MCF 10A (cell line): ENCODE results near the gene EDC3. TPM values are rescaled to one million over a fixed set of nuclear protein-coding genes. Genes with fewer than 3 reads are reported as not detected.
A peak's percentile ranks its signal among the peaks of the same experiment; 100 is the strongest.
"Not testable (repeated sequence)": the region's sequence is repeated elsewhere in the genome, so short reads cannot be mapped to it uniquely, and the experiment has no call there.

ENCODE experiments used
- Bru-seq: library from RNA; stranded (reverse); fragments of 400-500 nt; gene quantifications from one replicate; lab custom pipeline; 2021; lab: Mats Ljungman, UMichigan
- BruChase-seq, 2 experiments: library from RNA; stranded (reverse); fragments of 400-500 nt; gene quantifications; one replicate each; lab custom pipeline; 2021; lab: Mats Ljungman, UMichigan
- BruUV-seq: library from RNA; stranded (reverse); fragments of 400-500 nt; replicated peaks from 2 replicates; lab custom pipeline; 2021; lab: Mats Ljungman, UMichigan
- CTCF ChIA-PET: fragments of 300-600 bp; sonication (Branson Sonifier 250); formaldehyde crosslinking; extraction: SDS; loops from one replicate; lab custom pipeline; 2021; ENCODE audit warnings: antibody characterized with exemption, inconsistent platforms; lab: Yijun Ruan, JAX
- POLR2A ChIA-PET: fragments of 300-600, 350-650 bp; sonication (Branson Sonifier 250); formaldehyde crosslinking; extraction: SDS; loops from one replicate; lab custom pipeline; 2020; ENCODE audit warnings: antibody characterized with exemption, inconsistent platforms; lab: Yijun Ruan, JAX
- DNase-seq: peaks from one replicate; pipeline ENCODE4 v3.0.0-alpha.2; 2018; ENCODE audit not compliant: unreplicated experiment
- H3K27ac Mint-ChIP-seq: one replicate; pipeline ENCODE4 v1.8.0; 2022; ENCODE audit warnings: mild to moderate bottlenecking, low read depth, mixed read lengths; ENCODE audit not compliant: unreplicated experiment
- H3K27me3 Mint-ChIP-seq: one replicate; pipeline ENCODE4 v1.8.0; 2022; ENCODE audit warnings: mixed read lengths; ENCODE audit not compliant: insufficient read depth, unreplicated experiment
- H3K36me3 Mint-ChIP-seq: one replicate; pipeline ENCODE4 v1.8.0; 2022; ENCODE audit warnings: mild to moderate bottlenecking, moderate library complexity, mixed read lengths; ENCODE audit not compliant: insufficient read depth, unreplicated experiment
- H3K4me1 Mint-ChIP-seq: one replicate; pipeline ENCODE4 v1.8.0; 2022; ENCODE audit warnings: mixed read lengths; ENCODE audit not compliant: insufficient read depth, unreplicated experiment
- H3K4me3 Mint-ChIP-seq: one replicate; pipeline ENCODE4 v1.8.0; 2022; ENCODE audit warnings: mild to moderate bottlenecking, moderate library complexity, mixed read lengths; ENCODE audit not compliant: unreplicated experiment
- H3K9me3 Mint-ChIP-seq: one replicate; pipeline ENCODE4 v1.8.0; 2022; ENCODE audit warnings: mixed read lengths; ENCODE audit not compliant: unreplicated experiment
- intact Hi-C: fragments of 100-400 bp; cut with micrococcal nuclease; formaldehyde crosslinking; loops from 2 replicates; pipeline ENCODE4 v1.14.1; 2022
- long read RNA-seq: library from polyadenylated mRNA; stranded (forward); transcript quantifications from one replicate; pipeline ENCODE4 v2.0.0, GENCODE V29; 2022
- total RNA-seq: library from RNA; stranded (reverse); gene quantifications from 2 replicates; pipeline ENCODE4 v1.2.3, GENCODE V29; 2022
- TF ChIP-seq, protein P1 (sequence below): fragments of 200-600 bp; IDR thresholded peaks from one replicate; pipeline ENCODE4 v1.8.0; 2022; ENCODE audit warnings: antibody characterized with exemption, mild to moderate bottlenecking; ENCODE audit not compliant: unreplicated experiment

EDC3 gene
- total RNA-seq: 42.8 and 53.3 TPM in 2 replicates
- percentile 71 among the genes with signal in this experiment for Bru-seq, nascent RNA
- percentile 76 among the genes with signal in this experiment for BruChase-seq, experiment 1, labeled RNA remaining after a 6-hour chase
- percentile 74 among the genes with signal in this experiment for BruChase-seq, experiment 2, labeled RNA remaining after a 2-hour chase
- long read RNA-seq, transcript EDC3-214 (8 exons, 1,825 nt): minor isoform, 17 of 120 reads
- long read RNA-seq, transcript EDC3-201 (7 exons, 3,763 nt): major isoform, 59 of 120 reads
- long read RNA-seq, transcript EDC3-219 (9 exons, 3,810 nt): minor isoform, 5 of 120 reads
- long read RNA-seq, partial matches to known transcripts: 11 of 120 reads
- long read RNA-seq, other reads (novel, unspliced or antisense): 26 of 120 reads

- TF ChIP-seq, protein P1, sequence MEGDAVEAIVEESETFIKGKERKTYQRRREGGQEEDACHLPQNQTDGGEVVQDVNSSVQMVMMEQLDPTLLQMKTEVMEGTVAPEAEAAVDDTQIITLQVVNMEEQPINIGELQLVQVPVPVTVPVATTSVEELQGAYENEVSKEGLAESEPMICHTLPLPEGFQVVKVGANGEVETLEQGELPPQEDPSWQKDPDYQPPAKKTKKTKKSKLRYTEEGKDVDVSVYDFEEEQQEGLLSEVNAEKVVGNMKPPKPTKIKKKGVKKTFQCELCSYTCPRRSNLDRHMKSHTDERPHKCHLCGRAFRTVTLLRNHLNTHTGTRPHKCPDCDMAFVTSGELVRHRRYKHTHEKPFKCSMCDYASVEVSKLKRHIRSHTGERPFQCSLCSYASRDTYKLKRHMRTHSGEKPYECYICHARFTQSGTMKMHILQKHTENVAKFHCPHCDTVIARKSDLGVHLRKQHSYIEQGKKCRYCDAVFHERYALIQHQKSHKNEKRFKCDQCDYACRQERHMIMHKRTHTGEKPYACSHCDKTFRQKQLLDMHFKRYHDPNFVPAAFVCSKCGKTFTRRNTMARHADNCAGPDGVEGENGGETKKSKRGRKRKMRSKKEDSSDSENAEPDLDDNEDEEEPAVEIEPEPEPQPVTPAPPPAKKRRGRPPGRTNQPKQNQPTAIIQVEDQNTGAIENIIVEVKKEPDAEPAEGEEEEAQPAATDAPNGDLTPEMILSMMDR: no peak
- Mint-ChIP-seq H3K9me3 (no peaks in the 10 kb centered on the region), H3K27me3 (peaks cover 6% of the 10 kb centered on the region), H3K4me1 (no peaks in the 10 kb centered on the region), H3K27ac (peak within 1 kb of the TSS; percentile 99), H3K4me3 (peak within 1 kb of the TSS; percentile 95), H3K36me3 (peaks cover 12% of the 10 kb centered on the region)
- ChIA-PET CTCF (interaction anchor here (0.7 to 2.5 kb wide), 3 partner anchors 12 to 329 kb away, joined by 4 to 7 read pairs (median 5); no protein-coding TSS in a partner anchor), POLR2A (interaction anchor here (0.5 to 1.5 kb wide), 6 partner anchors 11 to 345 kb away, joined by 3 to 7 read pairs (median 3); no protein-coding TSS in a partner anchor)
- peak; percentile 85 for DNase-seq
- TSS peak; percentile 48 for BruUV-seq
- intact Hi-C loops: no loop called here
These were observed at the start of gene EDC3 for GRCh38 chr15:74695597-74696397. TSS of gene EDC3 (minus strand) at chr15:74696024. CDS start at chr15:74675124, 20,900 bp downstream.

DNA sequence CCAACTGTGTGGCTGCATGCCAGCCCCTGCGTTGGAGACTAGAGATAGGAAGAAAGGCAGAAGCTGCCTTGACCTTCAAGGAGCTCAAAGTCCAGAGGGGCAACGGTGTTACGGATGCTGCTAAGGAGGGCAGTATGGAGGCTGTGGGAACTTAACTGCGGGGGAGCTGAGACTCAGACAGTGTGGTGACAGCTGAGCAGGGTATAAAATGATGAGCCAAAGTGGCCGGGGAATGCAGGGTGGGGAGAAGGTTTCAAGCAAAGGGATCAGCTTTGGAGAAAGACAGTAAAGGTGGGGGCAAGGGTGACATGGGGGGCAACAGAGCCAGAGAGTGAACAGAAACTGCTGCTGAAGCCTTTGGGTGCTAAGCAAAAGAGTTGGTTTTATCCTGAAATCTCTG is 46.6 kb upstream of the EDC3 start:
- TF ChIP-seq, protein P1: no peak
- Mint-ChIP-seq H3K4me1 (no peaks in the 10 kb centered on the region), H3K9me3 (peaks cover 7% of the 10 kb centered on the region), H3K27ac (no peak overlapping the region), H3K27me3 (peaks cover 22% of the 10 kb centered on the region), H3K36me3 (no peaks in the 10 kb centered on the region), H3K4me3 (no peak overlapping the region)
- CTCF ChIA-PET: no interaction called here
- DNase-seq: no peak
- POLR2A ChIA-PET: no interaction called here
- BruUV-seq: no TSS peak
- intact Hi-C loops: no loop called here

GRCh38 chr15:74738239-74738638 is 42.4 kb upstream of the EDC3 start:
- ChIA-PET POLR2A (interaction anchor here (0.8 kb wide), 1 partner anchor 10 kb away, joined by 4 read pairs; the partner anchor contains the start of gene CYP1A2), CTCF (interaction anchor here (0.7 kb wide), 1 partner anchor 23 kb away, joined by 4 read pairs; no protein-coding TSS in a partner anchor)
- DNase-seq, intact Hi-C loops, H3K4me1 Mint-ChIP-seq, H3K36me3 Mint-ChIP-seq, H3K27ac Mint-ChIP-seq, BruUV-seq, H3K9me3 Mint-ChIP-seq, H3K4me3 Mint-ChIP-seq: not testable (repeated sequence)
- peaks cover 46% of the 10 kb centered on the region for H3K27me3 Mint-ChIP-seq

DNA sequence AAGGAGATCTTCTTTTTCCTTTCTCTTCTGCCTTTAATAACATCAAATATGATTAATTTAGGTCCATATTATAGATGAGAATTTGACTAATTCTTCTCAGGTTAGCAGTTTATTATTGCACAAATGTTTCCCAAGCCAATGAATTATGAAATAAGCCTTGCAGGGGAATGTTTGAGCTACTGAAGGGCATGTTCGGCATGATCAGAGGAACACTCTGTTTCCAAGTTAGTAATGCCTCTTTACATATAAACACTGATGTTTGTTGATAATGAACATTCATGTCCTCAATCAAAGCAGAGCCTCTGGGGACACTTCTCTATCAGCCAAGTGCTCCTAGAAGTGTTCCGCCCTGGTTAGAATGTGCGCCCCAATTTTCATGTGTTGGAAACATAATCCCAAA is 39.5 kb upstream of the EDC3 start:
- no TSS peak for BruUV-seq
- CTCF ChIA-PET: interaction anchor here (0.6 to 1.4 kb wide), 4 partner anchors 27 to 893 kb away, joined by 3 to 4 read pairs (median 3); no protein-coding TSS in a partner anchor
- TF ChIP-seq, protein P1: no peak
- H3K4me1 Mint-ChIP-seq: no peaks in the 10 kb centered on the region
- no peaks in the 10 kb centered on the region for H3K9me3 Mint-ChIP-seq
- intact Hi-C loops: no loop called here
- POLR2A ChIA-PET: interaction anchor here (1.0 to 1.5 kb wide), 3 partner anchors 11 to 28 kb away, joined by 3 to 4 read pairs (median 3); no protein-coding TSS in a partner anchor
- peaks cover 35% of the 10 kb centered on the region for H3K27me3 Mint-ChIP-seq
- no peak overlapping the region for H3K27ac Mint-ChIP-seq
- H3K4me3 Mint-ChIP-seq: no peak overlapping the region
- DNase-seq: no peak
- H3K36me3 Mint-ChIP-seq: no peaks in the 10 kb centered on the region
